GM21737 (cell line): ENCODE measurements around the gene RAP1GAP2.
"Not testable (repeated sequence)": the region's sequence is repeated elsewhere in the genome, so short reads cannot be mapped to it uniquely, and the experiment has no call there.

Experiments
- ATAC-seq: cut with Tn5 transposase; IDR thresholded peaks from one replicate; pipeline ENCODE4 v1.9.1; 2021; ENCODE audit warnings: mild to moderate bottlenecking, moderate library complexity; ENCODE audit not compliant: unreplicated experiment

Gene RAP1GAP2

DNA sequence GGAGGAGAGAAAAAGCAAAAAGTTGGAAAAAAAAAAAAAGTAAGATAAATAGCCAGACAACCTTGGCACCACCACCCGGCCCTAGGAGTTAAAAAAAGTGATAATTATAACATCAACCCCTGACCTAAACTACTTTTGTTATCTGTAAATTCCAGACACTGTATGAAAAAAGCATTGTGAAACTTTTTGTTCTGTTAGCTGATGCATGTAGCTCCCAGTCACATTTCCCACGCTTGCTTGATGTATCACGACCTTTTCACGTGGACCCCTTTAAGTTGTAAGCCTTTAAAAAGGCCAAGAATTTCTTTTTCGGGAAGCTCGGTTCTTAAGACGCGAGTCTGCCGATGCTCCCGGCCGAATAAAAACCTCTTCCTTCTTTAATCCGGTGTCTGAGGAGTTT, 10.9 kb upstream of the RAP1GAP2 start:
- ATAC-seq: not testable (repeated sequence)

DNA sequence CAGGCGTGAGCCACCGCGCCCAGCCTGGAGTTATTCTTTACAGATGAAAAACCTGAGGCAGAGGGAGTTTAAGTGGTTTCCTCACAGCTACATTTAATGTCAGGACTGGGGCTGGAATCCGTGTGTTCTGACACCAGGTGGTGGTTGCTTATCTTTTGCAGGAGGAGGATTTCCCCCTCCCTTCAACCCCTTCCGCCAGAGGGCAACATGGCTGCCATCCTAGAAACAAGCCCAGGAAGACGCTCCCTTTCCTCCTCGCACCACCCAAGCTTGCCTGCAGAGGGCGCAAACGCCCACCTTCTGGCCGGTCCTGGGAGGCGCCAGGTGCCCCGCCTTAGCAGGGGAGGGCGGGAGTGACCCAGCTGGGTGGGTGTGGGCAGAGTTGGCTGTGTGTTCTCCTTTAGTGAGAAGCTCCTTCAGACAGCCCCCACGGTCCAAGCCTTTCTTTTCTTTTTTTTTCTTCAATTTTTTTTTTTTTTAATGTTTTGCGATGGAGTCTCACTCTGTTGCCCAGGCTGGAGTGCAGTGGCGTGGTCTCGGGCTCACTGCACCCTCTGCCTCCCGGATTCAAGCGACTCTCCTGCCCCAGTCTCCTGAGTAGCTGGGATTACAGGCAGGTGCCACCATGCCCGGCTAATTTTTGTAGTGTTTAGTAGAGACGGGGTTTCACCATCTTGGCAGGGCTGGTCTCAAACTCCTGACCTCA, 9.9 kb upstream of the RAP1GAP2 start:
- ATAC-seq: no peak

DNA sequence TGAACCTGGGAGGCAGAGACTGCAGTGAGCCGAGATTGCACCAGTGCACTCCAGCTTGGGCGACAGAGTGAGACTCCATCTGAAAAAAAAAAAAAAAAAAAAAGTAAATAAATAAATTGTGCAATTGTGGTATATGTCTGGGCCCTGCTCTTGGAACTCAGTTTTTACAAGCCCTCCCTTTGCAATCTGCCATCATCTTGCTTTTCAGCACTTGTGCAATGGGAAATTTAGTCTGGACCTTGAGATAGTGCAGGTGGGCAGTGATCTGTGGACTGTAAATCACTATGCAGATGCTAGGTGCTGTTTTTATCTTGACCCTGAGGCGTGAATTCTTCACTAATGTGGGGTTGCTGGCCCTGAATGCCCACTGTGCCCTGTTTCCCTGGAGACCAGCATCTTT, 6.5 kb upstream of the RAP1GAP2 start:
- no peak for ATAC-seq

DNA sequence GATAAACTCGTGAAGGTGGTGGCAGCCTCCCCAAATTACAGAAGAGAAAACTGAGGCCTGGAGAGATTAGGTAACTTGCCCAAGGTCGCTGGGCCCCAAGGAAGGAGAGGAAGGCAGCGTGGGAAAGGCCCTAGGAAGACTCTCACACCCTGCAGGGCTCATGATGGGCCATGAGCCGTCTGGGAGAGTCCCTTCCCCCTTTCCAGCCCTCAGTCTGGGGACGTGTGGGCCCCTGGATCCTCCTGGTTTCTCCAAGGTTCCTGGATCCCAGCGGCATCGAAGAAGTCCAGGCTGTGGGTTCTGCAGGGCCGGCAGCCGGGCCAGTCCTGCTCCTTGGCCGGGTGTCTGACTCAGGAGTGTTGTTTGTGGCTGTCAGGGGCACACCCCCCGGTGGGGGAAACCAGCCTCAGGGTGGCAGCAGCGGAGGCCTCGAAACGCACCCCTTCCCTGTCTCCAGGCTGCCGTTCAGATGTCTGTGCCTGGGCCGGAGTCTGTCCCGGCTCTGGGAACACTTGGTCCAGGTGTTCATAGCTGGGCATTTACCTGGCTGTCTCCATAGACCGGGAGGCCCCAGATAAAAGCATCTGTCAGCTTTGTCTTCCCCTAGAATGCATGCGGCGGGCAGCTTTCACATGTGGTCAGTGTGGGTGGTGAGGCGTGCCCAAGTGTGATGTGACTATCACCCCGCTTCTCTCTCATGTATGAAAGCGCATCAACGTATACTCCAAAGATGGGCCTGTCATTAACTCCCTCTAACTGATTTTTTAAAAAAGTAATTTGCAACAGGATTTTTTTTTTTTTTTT, 3.7 kb upstream of the RAP1GAP2 start:
- ATAC-seq: no peak

DNA sequence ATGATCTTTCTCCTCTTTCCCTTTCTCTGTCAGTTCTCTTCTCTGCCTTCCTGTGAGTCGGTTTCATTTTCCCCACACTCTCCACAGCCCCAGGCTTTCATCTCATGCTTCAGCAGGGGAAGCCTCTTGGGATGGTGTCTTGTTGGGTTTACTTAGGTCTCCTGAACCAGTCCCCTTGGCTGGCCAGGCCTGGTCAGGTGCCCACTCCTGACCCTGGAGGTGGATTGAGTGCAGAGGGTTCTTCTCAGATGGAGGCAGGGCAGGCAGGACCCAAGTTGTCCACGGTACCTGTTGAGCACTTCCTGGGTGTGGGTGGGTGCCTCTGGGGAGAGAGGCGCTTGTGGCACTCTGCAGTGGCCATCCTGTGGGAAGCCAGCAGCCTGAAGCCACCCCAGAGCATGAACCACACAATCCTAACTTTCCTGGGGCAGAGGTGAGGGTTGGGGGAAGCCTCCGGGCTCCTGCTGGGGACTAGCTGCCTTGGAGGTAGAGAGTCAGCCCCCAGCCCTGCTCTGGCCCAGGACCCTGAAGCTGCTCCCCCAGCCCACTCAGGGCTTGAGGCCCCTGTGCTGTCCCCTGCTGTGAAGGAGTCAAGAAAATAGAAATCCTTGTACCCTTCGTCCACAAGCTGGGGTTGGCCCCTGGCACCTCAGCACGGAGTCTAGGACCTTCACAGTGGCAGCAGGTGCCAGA, 2.0 kb upstream of the RAP1GAP2 start:
- ATAC-seq: no peak

DNA sequence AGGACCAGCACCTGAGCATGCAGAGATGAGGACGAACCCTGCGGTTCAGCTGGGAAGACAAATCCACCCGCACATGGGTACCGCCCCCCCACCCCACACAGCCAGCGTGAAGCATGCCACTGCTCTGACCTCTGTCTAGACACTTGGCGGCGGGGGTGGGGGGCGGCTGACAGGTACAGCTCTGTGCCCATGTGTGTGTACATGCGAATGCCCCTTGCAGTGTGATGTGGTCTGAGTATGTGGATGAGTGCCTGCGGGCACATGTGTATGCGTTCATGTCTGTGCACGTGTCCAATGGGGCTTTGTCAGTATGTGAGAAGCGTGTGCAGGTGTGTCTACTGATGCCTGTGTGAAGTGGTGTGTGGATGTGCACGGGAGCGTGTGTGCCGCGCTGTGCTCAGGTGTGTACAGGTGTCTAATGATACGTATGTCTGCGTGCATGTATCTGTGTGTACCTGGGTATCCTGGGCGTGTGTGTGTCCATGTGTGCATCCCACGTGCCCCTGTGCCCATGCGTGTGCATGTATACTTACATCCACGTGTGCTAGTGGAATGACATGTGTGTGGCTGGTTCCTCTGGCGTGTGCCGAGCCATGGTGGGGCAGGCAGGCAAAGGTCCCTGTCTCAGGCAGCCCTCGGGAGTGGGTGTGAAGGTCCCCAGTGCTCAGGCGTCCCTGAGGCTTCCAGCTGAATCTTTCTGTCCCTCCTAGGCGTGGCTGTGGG, 636 bp upstream of the RAP1GAP2 start:
- no peak for ATAC-seq

DNA sequence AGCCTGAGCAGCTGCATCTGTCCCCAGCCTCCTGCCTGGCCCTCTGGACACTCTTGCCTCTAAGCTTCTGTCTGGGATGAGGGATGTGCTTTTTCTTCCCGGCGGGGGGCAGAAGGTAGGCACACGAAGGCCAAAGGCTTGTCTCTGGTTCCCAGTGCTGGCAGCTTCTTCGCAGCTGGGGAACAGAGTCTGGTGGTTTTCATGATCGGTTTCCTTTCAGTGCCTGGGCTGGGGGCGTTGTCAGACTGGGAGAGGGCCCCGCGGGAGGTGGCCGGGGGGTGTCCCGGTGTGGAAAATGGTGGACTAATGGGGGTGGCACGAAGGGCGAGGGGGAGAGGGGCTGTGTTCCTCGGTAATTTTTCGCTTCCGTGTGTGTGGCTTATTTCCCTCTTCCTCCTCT, 988 bp downstream of the RAP1GAP2 start:
- no peak for ATAC-seq

DNA sequence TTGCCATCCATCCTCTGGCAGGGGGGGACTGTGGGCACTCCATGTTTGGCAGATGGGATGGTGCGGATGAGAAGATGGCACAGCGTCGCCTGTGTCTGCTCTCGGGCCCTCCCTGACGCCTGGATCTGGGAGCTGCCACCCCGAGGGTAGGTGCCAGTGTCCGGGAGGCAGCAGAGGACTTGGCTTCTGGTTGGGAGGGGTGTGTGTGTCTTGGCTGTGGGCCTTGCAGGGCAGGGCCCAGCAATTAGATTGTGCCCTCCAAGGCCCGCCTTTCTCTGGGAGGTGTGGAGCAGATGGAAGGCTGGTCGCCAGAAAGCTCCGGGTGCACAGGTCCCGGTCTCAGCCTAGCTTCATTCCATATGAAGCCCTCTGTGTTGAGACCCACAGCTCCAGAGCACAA, 1.4 kb downstream of the RAP1GAP2 start:
- no peak for ATAC-seq

DNA sequence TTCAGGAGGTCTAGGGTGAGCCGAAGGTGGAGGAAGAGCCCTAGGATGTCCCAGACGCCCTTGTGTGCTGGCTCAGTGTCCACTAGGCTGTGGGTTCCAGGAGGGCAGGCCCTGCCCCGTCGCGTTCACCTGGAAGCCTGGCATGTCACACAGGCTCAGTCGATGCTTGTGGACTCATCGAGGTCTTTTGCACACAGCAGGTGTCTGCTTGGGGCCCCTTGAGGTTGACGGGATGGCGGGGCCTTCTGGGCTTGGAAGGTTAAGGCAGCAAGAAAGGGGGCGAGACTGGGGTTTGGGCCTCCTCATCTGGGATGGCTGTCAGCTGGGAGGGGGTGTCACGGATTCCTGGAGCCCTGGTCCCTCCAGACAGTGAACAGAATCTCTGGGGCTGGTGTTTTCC, 1.9 kb downstream of the RAP1GAP2 start:
- no peak for ATAC-seq

DNA sequence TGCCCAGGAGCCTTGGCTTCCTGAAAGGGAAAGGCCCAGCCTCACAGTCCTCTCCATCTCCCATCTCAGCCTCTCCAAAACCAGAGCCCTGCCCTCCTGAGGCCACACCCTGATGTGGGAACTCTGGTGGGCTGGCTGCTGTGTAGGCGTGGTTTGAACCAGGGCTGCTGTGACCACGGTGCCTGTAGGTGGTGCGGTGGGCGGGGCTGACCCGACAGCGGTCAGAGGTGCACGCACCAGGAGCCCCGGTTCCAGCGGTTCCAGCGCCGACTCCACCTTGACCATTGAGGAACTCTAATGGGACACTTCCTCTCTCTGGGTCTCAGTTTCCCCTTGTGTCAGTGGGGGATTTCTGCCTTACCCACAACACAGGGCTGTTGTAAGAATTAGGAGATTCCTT, 2.4 kb downstream of the RAP1GAP2 start:
- ATAC-seq: no peak

DNA sequence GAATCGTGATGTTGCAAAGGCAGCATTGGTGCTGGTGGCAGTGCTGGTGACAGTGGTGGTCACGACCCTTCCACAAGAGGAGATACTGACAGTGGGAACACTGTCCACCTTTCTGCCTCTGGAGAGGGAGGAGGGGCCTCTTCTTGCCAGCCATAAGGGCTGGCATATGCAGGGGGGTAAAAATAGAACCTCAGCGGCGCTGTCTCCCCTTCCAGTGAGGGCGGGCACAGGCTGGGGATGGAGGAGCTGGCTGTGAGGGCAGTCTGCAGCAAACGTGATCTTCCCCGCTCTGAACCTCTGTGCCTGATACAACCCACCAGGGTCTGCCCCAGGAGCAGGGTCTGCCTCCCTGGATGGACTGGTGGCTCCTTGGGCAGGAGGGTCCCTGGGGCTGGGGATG, 3.4 kb downstream of the RAP1GAP2 start:
- ATAC-seq: no peak

DNA sequence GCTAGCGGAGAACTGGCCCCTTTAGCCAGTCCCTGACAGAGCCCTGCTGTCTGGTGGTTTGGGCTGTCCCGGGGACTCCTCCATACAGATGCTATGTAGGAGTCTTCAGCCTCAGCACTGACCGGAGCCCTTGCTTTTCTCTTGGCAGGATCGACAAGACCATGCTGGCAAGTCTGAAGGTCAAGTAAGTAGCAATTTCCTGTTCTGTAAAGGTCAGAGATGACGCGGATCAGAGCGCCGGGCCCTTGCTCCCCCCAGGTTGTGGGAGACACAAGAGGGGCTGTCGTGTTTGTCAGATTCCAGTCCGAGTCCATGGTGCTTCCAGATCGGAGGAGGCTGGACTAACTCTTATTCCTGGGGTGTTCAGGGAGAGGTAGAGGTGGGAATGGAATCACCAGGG, 4.1 kb downstream of the RAP1GAP2 start:
- ATAC-seq: no peak

DNA sequence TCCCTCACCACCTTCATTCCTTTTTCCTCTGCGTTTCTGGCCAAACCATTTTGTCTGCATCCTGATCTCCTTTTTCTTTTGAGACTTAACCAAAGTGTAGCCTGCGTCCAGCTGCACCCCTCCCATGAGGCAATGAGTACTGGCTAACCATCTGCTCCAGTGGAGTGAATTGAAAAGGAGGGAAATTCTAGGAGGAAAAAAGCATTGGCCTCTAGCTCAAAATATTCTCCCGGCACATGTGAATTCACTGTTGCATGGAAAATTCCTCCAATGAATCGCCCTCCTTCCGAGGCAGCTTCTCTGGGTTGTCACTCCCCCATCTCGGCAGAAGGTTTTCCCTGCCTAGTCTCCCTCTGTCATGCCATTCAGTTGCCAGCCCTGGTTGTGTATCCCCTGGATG, 5.6 kb downstream of the RAP1GAP2 start:
- no peak for ATAC-seq

DNA sequence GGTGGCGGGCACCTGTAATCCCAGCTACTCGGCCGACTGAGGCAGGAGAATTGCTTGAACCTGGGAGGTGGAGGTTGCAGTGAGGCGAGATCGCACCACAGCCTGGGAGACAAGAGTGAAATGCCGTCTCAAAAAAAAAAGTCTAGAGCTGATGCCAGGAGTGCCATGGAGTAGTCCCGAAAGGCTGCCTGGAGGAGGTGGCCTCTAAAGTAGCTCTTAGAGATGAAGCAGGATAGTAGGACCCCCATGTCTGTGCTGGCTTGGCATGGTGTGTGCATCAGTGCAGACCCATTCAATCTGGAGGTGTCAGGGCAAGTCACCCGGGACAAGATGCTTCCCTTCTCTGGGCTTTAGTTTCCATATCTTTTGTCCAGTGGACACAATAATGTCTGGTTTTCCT, 6.3 kb downstream of the RAP1GAP2 start:
- no peak for ATAC-seq

DNA sequence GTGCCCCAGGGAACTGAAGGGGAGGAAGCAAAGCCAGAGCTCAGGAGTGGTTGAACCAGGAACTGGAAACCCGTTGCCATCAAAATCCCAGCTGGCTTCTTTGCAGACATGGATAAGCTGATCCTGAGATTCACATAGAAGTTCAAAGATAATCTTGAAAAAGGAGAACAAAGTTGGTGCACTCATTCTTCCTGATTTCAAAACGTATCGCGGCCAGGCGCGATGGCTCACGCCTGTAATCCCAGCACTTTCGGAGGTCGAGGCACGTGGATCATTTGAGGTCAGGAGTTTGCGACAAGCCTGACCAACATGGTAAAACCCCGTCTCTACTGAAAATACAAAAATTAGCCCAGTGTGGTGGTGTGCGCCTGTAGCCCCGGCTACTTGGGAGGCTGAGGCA, 7.1 kb downstream of the RAP1GAP2 start:
- no peak for ATAC-seq

DNA sequence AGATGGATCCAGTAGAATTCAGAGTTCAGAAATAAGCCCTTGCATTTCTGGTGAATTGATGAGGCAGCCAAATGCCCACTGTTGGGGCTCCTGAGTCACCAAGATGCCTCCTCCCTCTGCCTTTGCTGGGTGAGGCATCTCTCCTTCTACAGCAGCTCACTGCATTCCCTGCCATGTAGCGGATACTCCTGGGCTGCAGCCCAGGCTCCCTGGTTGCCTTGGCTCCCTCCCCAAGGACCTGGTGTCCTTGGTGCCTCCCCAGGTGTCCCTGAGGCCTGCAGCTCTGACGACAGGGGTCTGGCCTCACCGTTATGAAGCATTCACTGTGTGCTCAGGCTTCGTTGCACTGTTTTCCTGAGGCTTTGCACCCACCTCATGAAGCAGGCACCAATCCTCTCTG, 7.7 kb downstream of the RAP1GAP2 start:
- ATAC-seq: no peak

DNA sequence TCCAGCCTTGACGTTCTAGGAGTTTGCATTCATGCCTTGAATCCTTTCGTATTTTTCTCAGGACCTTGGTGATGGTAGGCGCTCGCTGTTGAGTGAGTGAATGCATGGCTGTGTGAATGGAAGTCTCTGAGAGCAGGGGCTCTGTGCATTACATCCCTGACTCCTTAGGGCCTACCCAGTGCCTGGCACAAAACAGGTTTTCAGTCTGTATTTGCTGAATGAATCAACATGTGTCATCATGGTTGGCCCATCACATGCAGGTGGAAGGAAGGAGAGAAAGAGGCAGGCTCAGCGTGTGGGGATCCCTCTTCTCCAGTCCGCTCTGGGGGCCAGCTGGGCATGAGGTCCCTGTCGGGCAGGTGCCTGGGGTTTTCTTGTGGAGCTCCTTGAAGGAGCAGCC, 8.7 kb downstream of the RAP1GAP2 start:
- ATAC-seq: no peak

DNA sequence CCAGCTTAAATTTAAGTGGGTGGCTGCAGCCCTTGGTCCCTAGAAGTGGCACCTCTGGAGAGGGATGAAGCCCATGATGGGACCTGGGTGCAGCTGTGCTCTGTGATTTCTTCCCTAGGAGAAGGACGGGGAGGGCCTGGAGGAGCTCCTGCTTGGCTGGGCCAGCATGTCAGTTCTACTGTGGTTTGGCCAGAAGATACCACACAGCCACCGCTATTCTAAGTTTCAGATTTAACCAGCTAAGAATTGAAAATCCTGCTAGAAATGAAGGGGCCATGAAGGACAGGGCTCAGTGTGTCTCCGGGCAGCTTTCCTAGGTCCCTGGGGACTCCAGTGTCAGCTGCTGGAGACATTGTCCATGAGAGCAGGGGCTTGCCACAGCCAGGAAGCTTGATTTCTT, 9.7 kb downstream of the RAP1GAP2 start:
- ATAC-seq: no peak

DNA sequence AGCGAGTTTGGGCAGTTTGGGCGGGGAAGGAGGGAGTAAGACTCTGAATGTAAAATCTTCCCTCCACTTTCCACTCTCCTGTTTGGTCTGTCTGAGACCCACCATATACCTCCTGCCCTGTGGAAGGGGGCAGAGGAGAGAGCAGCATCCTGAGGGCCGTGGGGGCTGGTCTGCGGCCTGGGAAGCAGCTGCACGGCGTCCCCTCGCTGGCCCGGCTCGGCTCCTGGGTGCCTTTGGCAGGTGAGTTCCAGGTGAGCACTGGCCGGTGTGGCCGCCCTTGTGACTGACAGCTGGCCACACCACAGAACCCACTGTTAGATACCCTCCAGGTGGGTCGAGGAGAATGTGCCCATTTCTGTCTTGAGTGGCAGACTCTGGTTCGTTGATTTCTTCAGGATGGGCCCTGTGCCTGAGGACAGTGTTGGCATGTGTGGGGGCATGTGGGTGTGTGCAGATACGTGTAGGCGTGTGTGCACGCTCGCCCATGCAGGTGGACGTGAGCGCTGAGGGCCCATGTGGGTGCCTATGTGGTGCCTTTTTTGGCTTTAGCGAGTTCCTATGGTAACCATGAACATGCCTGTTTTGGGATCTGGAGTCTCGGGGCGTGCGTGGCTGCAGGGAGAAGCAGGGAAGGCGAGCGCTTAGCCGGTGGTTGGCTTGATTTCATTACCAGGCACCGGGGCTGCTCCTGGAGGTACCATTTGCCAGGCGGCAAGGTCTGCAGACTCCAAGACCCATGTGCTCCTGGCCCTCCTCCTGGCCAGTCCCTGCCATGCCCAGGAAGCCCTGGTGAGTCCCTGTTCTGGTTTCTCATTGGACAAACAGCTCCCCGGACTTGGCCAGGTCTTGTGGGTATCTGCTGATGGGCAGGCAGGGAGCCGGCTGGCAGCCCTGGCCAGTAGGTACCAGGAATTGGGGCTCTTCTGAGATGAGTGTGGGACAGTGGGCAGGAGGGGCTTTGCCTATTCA, 12.4 kb downstream of the RAP1GAP2 start:
- ATAC-seq: no peak

DNA sequence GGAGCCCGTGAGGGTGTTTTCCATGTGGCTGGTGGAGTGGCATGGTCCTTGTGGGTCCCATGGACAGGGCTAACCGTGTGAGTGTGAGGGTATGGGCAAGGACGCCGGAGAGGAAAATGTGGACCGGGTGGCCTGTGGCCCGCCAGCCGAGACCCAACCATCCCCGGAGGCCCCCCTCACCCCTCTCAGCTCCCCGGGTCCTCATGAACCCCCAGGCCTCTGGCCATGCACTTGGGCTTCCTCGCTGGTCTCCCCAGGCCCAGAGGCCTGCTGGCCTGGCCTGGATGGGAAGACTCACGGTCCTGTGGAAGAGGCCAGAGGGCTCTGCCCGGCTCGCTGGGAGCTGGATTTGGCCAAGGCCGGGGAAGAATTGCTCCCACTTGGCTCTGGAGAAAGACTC, 13.1 kb downstream of the RAP1GAP2 start:
- ATAC-seq: no peak
